Right atrium auricular region (tissue), 2 donors: ENCODE results near the gene GCG. TPM values are rescaled to one million over a fixed set of nuclear protein-coding genes. Genes with fewer than 3 reads are reported as not detected.

Source experiments
- DNase-seq: peaks from one replicate; pipeline ENCODE4 v3.0.0-alpha.2; 2019; ENCODE audit warnings: low spot score
- H3K27ac ChIP-seq, 2 donors: fragments of 200-600 bp; sonication (generic); 1 replicate in 1 of 2; 2 replicates in 1 of 2; pipeline ENCODE4 v1.5.1; 2016 to 2019
- H3K27me3 ChIP-seq, 2 donors: fragments of 200-600 bp; sonication (generic); one replicate each; pipeline versions ENCODE4 v1.5.1 to v1.6.0; 2017 to 2019
- H3K36me3 ChIP-seq: fragments of 200-600 bp; sonication (generic); one replicate; pipeline ENCODE4 v1.5.1; 2016
- H3K4me1 ChIP-seq, 2 donors: fragments of 200-600 bp; sonication (generic); one replicate each; pipeline versions ENCODE4 v1.5.1 to v1.6.0; 2017 to 2019
- H3K4me3 ChIP-seq, 2 donors: fragments of 200-600 bp; sonication (generic); 1 replicate in 1 of 2; 2 replicates in 1 of 2; pipeline ENCODE4 v1.5.1; 2017 to 2019; ENCODE audit warnings: mild to moderate bottlenecking in 1 of 2, moderate library complexity in 1 of 2
- H3K9me3 ChIP-seq, 2 donors: fragments of 200-600 bp; sonication (generic); one replicate each; pipeline ENCODE4 v1.5.1; 2019
- total RNA-seq, 2 donors: library from RNA; depleted of rRNA; stranded (reverse); fragments of >200 nt; gene quantifications; one replicate each; pipeline ENCODE4 v1.1.0, GENCODE V29; 2016
- TF ChIP-seq, protein P1 (sequence below), 2 donors: fragments of 200-600 bp; sonication (generic); IDR thresholded peaks; one replicate each; pipeline ENCODE4 v1.5.1; 2019; ENCODE audit warnings: antibody characterized with exemption in 2 of 2

Gene GCG
- total RNA-seq, 2 donors from 2014 or later: not detected

DNA sequence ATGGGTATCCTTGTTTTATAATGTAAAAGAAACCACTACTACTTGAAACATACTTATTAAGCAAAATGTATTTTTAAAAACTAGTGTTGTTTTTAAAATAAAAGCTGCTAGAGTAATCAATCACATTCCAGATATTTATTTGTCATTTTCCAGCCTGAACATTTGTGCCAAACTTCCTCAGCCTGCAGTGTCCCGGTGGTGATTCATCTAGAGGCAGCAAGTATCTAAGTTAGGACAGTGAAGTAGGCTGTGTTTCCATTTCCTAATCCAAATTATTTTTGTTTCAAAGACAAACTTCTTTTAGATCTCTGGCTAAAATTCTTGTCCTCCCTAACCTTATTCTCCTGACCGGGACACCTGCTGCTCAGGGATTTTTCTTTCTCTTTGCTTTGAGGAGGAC, 12.8 kb upstream of the GCG start:
- Histone ChIP-seq H3K27ac (no peak overlapping the region), H3K27me3 (no peaks in the 10 kb centered on the region)
- TF ChIP-seq, protein P1, sequence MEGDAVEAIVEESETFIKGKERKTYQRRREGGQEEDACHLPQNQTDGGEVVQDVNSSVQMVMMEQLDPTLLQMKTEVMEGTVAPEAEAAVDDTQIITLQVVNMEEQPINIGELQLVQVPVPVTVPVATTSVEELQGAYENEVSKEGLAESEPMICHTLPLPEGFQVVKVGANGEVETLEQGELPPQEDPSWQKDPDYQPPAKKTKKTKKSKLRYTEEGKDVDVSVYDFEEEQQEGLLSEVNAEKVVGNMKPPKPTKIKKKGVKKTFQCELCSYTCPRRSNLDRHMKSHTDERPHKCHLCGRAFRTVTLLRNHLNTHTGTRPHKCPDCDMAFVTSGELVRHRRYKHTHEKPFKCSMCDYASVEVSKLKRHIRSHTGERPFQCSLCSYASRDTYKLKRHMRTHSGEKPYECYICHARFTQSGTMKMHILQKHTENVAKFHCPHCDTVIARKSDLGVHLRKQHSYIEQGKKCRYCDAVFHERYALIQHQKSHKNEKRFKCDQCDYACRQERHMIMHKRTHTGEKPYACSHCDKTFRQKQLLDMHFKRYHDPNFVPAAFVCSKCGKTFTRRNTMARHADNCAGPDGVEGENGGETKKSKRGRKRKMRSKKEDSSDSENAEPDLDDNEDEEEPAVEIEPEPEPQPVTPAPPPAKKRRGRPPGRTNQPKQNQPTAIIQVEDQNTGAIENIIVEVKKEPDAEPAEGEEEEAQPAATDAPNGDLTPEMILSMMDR (IDR thresholded peaks at IDR 0.05): no peak

DNA sequence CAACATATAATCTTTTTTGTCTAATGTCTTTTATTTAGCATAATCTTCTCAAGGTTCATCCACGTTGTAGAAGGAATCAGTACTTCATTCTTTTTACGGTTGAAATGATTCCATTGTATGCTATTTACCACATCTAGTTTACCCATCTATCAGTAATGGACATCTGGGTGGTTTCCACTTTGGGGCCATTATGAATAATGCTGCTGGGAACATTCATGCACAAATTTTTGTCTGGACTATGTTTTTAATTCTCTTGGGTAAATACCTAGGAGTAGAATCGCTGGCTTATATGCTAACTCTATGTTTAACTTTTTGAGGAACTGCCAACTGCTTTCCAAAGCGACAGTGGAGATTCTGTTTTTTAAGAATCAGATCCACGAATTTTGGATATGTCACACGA, 7.4 kb upstream of the GCG start:
- H3K4me3 ChIP-seq: no peak overlapping the region
- H3K9me3 ChIP-seq: no peaks in the 10 kb centered on the region
- H3K27me3 ChIP-seq: no peaks in the 10 kb centered on the region
- TF ChIP-seq, protein P1 (IDR thresholded peaks at IDR 0.05): no peak
- H3K36me3 ChIP-seq: no peaks in the 10 kb centered on the region
- no peak for DNase-seq
- no peak overlapping the region for H3K27ac ChIP-seq
- no peaks in the 10 kb centered on the region for H3K4me1 ChIP-seq

More for the DNA sequence above, 12.8 kb upstream of the GCG start:
- H3K36me3 ChIP-seq: no peaks in the 10 kb centered on the region
- H3K4me1 ChIP-seq: no peaks in the 10 kb centered on the region
- H3K9me3 ChIP-seq: no peaks in the 10 kb centered on the region
- DNase-seq: no peak
- H3K4me3 ChIP-seq: no peak overlapping the region

DNA sequence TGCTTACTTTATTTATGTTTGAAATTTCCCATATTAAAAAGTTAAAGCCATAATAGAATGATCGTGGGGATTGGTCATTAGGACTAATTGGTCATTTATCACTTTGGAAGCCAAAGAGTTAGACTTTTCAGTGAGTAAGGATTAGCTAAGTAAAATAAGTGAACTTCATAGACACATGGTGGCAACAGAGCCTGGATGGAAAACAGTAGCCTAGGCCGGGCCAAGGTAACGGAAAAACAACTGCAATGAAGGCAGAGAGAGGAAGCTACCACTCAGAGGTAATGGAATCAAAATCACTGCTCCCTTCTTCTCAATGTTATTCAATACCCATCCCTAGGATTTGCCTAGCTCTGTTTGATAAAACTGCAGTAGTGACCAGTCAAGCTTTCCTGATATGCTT, 4.1 kb upstream of the GCG start:
- no peaks in the 10 kb centered on the region for H3K27me3 ChIP-seq
- H3K36me3 ChIP-seq: no peaks in the 10 kb centered on the region
- DNase-seq: no peak
- H3K9me3 ChIP-seq: no peaks in the 10 kb centered on the region
- no peak overlapping the region for H3K27ac ChIP-seq
- TF ChIP-seq, protein P1 (IDR thresholded peaks at IDR 0.05): no peak
- H3K4me3 ChIP-seq: no peak overlapping the region
- no peaks in the 10 kb centered on the region for H3K4me1 ChIP-seq

DNA sequence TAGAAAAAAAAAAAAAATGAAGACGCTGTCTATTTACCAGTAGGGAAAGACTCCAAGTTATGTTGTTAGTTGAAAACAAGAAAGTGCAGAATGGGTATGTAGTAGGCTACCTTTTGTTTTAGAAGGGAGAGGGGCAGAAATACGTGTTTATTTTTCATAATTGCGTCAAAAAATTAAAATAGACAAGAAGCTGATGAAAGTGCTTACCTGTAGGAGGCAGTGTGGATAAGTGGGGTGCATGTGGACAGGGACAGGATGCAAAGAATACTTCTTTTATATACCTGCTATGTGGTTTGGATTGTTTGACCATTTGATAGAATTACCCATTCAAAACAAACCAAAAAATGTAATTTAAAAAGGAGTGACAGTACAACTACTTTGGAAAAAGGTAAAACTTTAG, 3.0 kb upstream of the GCG start:
- no peaks in the 10 kb centered on the region for H3K4me1 ChIP-seq
- no peaks in the 10 kb centered on the region for H3K36me3 ChIP-seq
- no peaks in the 10 kb centered on the region for H3K9me3 ChIP-seq
- no peak overlapping the region for H3K27ac ChIP-seq
- H3K27me3 ChIP-seq: no peaks in the 10 kb centered on the region
- TF ChIP-seq, protein P1 (IDR thresholded peaks at IDR 0.05): no peak
- no peak overlapping the region for H3K4me3 ChIP-seq
- no peak for DNase-seq

DNA sequence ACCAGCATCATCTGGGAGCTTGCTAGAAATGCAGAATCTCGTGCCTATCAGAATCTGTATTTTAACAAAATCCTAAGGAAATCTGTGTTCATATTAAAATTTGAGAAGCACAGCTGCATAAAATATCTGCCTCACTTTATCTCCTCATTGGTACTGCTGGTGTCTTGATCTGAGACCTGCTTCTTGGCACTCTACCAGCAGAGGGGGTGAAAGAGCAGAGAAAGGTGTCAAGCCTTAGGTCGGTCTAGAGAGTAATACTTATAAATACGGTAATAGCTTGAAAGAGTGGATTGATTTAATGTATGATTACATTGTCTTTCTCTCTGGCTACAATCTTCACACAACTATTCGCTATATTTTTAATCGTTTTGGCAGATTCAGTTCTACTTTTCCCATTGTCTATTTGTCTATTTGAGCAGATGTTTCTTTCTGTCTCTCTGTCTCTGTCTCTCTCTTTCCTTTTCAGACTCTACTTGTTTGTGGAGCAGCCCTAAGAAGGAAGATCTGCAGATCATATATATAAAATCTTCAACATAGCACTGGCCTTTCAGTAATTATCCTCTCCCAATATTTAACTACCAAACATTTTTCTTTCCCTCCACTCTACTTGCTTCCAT, 1.7 kb upstream of the GCG start:
- Histone ChIP-seq H3K4me1 (no peaks in the 10 kb centered on the region), H3K9me3 (no peaks in the 10 kb centered on the region), H3K27ac (no peak overlapping the region), H3K27me3 (no peaks in the 10 kb centered on the region), H3K4me3 (no peak overlapping the region), H3K36me3 (no peaks in the 10 kb centered on the region)
- DNase-seq: no peak
- TF ChIP-seq, protein P1 (IDR thresholded peaks at IDR 0.05): peak in 1 of 2 donors; percentile 45

DNA sequence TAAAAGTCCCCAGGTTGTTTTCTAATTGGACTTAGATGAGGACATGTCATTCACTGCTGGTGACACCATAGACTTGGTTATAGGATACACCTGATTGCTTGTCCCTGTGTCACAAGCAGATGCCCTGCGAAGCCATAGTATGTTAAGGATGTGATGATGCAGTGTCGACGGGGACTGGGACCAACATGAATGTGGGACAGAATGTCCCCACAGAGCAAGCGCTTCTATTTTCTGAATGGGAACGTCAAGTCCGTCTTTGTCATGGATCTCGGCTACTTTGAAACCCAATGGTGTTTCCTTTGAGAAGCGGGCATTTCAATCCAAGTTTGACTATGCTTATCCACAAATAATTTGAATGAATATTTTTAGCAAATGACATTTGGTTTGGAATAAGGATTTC, 2.1 kb downstream of the GCG start:
- Histone ChIP-seq H3K4me3 (no peak overlapping the region), H3K9me3 (no peaks in the 10 kb centered on the region), H3K27me3 (no peaks in the 10 kb centered on the region), H3K4me1 (no peaks in the 10 kb centered on the region), H3K27ac (no peak overlapping the region), H3K36me3 (no peaks in the 10 kb centered on the region)
- DNase-seq: no peak
- TF ChIP-seq, protein P1 (IDR thresholded peaks at IDR 0.05): no peak
